ENCODE results near the gene APC. TPM values are rescaled to one million over a fixed set of nuclear protein-coding genes. Genes with fewer than 3 reads are reported as not detected.
"Not testable (repeated sequence)": the region's sequence is repeated elsewhere in the genome, so short reads cannot be mapped to it uniquely, and the experiment has no call there.

APC gene
- total RNA-seq, 1 donor from 2014 or later = 423 TPM

DNA sequence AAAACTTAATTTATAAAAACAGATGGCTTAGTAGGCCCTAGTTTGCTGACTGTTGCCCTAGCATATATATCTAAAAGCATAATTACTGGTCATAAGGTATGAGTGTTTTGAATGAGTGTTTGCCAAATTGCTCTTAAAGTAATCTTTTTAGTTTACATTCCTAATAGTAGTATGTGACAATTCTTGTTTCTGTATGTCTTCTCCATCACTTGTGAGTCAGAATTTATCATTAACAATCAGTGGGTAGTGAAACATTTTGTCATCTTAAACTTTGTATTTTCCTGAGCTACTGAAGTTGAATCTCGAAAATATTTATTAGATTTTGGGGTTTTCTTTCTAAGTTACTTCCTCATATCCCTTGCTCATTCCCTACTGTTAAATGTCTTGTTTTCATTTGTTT lies 49.6 kb downstream of the APC start:
- DNase-seq = no peak

DNA sequence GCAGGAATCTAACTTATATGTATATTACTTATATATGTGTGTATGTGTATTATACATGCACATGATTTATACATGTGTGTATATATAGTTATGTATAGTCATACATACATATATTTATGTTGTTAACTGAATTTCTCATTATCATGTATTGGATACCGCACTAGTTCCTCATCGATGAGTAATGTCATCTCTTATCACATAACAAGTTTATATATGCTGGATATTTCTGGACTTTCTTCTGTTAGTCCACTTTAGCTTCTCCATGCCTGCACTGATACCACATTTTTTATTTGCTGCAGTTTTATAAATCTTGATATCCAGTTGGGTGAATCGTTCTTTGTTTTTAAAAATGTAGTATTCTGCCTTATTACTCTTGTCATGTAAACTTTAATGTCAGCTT lies 50.2 kb downstream of the APC start:
- DNase-seq = no peak

DNA sequence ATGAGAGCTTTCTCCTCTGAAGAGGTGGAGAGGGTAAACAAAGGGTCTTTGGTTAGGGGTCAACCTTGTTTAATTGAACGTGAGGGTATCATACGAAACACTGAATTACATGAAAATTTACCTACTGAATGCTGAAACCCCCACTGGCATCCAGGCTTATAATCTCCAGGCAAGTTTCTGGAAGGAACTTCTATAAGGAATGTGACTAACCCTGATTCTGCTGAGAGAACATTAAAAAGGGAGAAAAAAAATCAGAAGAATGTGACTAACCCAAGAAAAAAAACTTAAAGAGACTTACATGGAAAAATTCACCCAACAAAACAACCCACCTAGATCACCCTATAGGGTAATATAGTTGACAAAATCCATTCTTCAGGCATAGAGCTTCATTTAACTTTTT lies 55.5 kb downstream of the APC start:
- DNase-seq = no peak

DNA sequence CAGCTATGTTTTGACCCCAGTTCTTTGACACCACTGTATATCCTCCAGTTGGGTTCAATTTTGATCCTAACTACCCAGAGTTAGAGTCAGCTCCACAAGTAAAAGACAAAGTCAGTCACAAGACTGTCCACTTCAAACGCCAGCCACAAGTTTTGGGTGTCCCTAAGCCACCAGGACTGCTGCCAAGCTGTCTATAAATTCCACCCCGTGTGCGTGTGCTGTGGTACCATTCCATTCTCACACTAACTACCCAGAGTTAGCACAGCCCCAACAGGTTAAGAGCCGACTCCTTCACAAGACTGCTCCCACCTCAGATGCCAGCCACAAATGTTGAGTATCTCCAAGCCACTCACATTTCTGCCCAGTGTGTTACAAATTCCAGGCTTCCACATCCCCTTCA lies 56.7 kb downstream of the APC start:
- no peak for DNase-seq

DNA sequence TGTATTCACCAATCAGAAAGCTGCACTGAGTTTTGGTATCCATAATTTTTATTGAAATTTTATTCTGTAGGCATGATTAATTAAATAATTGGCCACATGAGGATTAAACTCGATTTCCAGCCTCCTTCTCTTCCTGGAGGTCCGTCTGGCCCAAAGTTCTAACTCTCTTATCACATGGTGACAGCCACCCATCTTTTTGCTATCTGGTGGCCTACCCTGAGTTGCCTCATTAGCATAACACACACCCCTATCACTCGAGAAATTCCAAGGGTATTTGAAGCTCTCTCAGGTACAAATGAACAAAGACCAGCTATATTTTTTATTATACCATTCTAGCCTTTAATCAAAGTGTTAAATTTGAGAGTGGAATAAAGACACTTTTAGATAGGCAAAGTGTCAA lies 57.7 kb downstream of the APC start:
- no peak for DNase-seq

DNA sequence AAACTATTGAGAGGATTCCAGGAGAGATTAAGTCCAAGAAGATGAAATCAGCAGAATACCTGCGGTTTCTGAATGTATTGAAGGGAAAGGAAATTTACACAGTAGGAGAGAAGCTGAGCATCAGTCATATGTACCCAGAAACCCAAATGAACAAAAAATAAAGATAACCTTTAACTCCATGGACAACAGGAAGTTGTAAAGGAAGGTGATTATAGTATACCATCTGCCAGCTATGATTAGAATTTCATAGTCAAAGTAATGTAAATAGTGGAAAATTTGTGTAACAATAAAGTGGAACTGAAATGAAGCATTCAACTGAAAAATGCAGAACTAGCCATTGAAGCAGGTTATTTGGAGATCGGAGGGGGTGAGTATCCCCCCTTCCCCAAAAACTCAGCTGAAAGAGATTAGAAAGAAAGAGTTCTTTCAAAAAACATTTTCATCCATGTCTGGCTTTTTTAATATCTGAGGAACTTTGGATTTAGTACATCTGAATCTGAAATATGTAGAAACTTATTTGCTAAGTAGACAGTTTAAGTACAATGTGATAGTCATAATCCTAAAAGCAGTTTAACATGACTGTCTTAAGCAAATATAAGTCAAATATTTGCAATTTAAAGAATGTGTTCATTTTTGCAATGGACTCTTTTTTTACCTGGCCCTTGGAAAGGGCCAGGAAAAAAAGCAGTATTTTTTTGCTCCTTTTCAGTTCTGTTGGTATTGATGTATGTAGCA lies 58.4 kb downstream of the APC start:
- no peak for DNase-seq

DNA sequence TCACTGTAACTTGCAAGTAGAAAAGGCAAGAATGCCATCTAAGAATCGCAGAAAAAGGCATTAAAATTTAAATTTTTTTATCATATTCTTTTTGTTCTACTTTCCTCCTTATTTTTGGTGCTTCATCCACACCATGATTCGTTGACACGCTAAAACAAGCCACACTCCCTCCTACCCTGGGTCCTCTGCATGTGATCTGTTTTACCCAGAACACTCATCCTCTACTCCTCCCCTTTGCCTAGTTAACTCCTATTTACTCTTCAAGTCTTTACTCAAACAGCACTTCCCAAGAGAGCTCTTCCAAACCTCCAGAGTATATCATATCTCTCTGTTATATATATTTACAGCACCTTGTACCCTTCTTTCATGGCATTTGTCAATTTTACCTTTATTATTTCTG lies 62.0 kb downstream of the APC start:
- DNase-seq = no peak

DNA sequence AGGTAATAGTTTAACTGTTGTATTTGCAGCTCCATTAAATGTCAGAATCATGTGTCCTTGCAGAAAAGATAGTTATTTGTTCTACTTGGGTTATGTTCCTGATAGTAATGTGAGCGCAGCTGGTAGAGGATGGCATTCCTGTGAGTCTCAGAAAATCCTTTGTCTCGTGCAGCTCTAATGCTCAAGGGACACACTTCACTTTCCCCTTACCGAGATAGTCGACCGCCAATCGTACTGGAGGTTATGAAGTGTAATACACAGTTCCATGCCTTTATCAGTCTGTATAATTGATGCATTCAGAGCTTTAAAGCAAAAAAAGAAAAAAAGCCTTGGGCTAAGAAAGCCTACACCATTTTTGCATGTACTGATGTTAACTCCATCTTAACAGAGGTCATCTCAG lies 63.2 kb downstream of the APC start:
- no peak for DNase-seq

DNA sequence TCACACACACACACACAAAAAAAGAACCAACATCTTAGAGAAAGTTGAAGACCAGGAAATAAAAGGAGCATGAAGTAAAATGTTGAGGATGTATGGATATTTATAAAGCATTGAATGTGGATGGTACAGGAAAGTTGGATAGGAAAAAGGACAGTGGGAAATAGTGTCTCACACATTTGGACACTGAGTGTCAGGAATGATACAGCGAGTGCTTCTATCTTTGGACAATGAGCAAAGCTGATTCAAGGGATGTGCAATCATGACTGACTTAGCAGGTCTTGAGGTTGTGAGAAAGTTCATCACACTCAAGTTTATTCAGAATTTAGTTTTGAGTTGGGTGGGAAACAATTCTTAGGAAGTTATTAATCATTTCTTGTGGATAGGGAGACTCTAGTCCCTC lies 73.3 kb downstream of the APC start:
- no peak for DNase-seq

DNA sequence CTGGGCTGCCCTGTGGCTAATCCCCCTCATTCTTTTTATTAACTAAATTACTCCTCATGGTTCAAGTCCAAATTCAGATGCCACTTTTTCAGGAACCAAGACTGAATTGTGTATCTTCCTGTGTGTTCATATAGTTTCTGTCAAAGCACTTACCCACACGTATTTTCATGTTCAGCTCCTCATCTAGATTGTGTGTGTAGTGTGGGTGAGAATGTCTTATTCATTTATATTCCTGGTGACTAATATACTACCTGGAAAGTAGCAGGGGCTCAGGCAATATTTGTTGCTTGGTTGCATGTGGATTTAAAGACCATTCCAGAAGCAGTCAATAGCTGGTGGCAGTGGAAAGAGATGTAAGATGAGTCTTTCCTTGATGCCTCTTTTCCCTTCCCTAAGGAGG lies 74.9 kb downstream of the APC start:
- no peak for DNase-seq

DNA sequence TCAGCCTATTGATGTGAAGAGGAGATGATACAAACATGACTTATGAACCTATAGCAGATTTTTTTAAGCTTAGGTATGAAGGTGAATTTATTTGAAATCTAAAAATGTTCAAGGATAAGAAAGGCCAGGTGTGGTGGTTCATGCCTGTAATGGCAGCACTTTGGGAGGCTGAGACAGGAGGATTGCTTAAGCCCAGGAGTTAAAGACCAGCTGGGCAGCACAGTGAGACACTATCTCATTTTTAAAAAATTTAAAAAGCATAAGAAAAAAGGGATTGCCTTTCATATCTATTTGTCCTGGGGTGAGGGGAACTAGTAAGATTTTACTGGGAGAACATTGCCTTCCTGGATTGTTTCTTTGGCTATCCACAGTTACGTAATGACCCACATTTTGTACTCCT lies 82.6 kb downstream of the APC start:
- no peak for DNase-seq

DNA sequence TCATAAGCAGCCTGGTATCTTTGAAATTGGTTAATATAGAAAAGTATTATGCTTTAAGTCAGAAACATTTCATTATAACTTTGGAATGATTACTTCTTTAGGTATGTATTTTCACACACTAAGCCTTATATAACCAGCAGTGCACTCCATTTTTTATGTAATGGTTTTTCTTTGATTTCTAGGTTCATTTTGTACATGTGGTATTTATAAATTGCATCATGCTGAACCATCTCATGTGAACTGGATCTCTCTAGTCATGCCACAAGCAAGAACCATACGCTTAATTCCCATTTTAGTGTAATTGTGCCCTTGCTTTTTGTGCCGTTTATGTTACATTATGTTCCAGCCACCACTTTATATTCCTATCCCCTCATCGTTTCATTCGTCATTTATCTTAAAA lies 84.8 kb downstream of the APC start:
- DNase-seq = no peak

DNA sequence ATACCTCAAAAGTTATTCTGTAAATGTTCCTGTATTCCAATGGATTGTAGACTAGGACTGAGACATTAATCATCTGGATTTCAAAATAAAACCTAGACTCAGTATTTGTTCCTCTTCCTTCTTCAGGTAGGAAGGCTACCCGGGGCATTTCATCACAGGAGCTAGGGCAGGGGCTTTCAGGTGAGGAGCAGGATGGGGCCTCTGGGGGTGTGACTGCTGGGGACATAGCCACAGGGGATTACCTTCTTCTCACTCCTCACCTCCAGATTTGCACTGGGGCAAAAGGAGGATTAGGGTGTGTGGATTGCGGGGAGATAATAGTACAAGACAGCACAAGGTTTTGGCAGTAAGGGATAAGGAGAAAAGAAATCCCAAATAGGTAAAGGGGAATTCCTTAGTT lies 85.5 kb downstream of the APC start:
- DNase-seq = no peak

DNA sequence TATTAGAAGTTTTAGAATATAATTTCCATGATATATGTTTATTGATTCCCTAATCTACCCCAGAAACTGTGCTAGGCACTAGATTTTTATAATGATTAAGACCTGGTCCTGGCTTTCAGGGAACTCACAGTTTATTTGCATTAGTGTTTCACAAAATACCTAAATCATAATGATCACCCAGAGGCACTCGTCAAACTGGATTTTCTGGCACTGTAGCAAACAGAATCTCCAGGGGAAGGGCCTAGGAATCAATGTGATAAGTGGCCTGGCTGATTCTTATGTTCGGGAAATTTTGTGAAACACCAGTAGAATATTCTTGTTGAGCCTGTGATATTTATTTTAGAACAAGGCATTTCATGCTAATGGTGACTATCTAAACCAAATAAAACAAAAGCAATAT lies 86.0 kb downstream of the APC start:
- DNase-seq = no peak

DNA sequence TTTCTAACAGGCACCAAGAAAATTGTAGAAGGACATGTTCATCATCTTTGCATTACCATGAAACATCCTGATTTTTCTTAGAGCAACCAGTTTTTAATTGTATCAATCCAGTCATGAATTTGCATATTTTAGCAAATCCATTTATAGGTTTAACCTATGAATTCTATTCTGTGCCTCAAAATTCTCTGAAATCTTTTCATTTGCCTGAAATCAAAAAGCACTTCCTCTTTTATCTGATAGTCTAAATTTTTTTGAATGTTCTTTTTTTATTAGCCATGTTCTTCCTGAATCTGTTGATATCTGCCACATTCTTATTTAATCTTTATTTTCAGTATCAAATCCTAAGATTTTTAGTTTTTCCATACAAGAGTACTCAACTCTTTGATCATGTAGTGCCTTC lies 86.5 kb downstream of the APC start:
- no peak for DNase-seq

DNA sequence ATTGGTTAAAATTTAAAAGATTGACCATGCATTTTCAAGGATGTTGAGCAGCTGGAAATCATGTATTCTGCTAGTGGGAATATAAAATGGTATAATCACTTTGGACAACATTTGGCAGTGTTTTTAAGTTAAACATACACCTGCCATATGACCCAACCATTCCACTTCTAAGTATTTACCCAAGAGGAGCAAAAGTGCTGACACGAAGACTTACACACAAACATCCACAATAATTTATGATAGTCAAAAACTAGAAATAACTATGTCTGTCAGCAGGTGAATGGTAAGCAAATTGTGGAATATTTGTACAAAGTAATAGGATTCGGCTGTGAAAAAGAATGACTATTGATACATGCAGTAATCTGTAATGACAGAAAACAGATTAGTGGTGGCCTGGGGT lies 92.7 kb downstream of the APC start:
- DNase-seq = no peak

DNA sequence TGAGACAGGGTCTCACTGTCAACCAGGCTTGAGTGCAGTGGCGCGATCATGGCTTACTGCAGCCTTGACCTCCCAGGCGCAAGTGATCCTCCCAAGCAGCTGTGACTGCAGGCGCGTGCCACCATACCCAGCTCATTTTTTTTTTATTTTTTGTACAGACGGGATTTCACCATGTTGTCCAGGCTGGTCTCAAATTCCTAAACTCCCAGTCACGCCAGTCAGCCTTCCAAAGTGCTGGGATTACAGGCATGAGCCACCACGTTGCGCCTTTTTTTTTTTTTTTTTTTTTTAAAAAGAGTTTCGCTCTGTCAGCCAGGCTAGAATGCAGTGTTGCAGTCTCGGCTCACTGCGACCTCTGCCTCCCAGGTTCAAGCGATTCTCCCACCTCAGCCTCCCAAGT lies 96.3 kb downstream of the APC start:
- DNase-seq = no peak

DNA sequence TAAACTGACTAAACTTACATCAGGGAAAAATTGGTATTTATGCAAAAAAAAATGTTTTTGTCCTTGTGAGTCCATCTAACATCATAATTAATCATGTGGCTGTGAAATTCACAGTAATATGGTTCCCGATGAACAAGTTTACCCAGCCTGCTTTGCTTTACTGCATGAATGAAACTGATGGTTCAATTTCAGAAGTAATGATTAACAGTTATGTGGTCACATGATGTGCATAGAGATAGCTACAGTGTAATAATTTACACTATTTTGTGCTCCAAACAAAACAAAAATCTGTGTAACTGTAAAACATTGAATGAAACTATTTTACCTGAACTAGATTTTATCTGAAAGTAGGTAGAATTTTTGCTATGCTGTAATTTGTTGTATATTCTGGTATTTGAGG lies 106.8 kb downstream of the APC start:
- no peak for DNase-seq

DNA sequence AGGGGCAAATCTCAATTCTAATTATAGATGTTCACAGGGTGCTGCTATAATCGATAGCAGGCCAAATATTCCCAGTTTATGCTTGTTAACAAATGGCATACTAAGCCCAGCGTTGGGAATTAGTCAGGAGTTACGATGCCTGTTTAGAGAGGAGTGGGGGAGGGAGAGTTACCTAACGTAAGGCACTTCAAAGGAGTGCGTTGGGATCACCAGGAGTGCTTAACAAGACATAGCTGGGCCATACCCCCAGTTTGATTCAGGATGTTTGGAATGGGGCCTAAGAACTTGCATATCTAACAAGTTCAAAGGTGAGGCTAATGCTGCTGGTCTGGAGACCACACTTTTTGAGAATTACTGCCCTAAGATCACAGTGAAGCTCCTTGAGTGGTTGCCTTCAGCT lies 108.9 kb downstream of the APC start:
- no peak for DNase-seq

DNA sequence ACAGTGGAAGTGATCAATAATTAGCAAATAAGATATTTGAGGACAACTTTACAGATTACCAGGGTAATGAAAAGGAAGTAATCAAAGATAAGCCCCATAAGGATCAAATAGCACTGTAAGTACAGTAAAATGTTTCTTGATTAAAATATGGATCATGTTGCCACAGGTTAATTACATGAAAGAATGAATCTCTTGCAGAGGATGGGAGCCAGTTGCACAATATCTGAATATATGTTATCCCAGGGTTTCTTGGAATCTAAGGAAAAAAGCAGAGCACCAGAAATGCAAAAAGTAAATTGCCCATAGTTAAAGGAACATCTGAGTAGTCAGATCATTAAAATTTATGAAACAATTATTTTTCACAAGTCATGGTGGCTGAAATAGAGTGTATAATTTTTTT lies 109.6 kb downstream of the APC start:
- no peak for DNase-seq

DNA sequence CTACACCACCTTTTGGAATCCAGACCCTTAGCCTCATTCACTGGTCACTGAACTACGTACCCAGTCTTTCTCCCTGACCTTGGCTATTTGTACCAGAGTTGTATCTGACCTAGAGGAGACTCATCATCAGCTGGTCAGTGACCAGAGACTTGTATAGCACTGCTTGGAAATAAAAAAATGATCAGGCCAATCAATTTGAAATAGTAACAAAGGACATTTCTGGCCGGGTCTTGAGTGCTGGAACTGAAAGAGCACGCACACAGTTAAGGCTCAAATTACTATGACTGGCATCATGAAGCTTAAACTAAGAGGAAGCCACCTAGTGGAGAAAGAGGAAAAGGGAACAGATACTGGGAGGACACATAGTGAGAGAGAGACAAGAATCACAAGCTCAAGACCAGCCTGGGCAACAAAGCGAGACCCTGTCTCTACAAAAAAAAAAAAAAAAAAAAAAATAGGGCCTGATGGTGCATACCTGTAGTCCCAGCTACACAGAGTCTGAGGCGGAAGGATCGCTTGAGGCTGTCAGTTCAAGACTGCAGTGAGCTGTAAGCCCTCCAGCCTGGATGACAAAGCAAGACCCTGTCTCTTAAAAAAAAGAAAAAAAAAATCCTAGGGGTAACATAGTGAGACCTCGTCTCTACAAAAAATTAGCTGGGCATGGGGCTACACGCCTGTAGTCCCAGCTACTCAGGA lies 110.6 kb downstream of the APC start:
- DNase-seq = no peak

DNA sequence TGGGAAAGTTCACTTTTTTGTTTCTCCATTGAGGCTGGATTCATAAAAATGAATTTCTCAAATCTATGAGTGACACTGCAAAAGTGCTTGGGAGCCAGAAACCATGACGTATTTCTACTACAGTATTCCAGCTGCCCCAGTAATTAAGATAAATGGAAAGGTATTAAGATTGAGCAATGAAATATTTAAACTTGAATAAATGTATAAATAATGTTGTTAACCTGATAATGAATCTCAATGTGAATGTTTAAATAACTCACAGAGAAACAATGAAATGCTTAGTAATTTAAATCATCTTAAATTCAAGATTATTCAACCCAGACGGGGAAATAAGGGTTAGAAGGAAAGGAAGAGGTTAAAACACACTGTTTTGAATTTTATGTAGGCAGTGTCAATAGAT lies 112.2 kb downstream of the APC start:
- no peak for DNase-seq

DNA sequence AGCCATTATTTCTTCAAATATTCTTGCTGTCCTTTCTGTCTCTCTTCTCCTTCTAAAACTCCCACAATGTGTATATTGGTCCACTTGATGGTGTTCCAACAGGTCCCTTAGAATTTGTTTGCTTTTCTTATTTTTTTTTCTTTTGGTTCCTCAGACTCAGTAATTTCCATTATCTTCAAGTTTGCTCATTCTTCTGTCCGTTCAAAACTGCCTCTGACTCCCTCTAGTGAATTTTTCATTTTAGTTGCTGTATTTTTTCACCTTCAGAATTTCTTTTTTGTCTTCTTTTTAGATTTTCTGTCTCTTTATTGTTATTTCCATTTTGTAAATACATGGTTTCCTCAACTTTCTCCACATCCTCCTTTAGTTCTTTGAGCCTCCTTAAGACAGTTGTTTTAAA lies 117.0 kb downstream of the APC start:
- DNase-seq = no peak

DNA sequence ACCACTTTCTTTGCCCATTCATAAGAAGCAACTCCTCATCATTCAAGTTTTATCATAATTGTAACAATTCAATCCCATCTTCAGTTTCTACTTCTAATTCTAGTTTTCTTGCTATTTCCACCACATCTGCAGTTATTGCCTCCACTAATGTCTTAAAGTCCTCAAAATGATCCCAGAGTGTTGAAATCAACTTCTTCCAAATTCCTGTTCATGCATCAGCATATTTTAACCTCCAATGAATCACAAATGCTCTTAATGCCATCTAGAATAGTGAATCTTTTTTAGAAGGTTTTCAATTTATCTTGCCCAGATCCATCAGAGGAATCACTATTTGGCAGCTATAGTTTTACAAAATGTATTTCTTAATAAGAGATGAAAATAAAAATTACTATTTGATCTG lies 120.2 kb downstream of the APC start:
- DNase-seq = no peak

DNA sequence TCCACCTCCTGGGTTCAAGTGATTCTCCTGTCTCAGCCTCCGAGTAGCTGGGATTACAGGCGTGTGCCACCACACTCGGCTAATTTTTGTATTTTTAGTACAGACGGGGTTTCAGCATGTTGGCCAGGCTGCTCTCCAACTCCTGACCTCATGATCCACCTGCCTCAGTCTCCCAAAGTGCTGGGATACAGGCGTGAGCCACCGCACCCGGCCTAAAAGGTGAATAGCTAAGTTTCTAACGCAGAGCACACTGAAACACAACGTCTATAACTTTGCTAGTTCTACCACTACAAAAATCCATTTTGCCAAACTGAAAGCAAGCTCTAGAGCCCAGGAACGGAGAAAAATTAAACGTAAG lies 122.9 kb downstream of the APC start:
- DNase-seq = not testable (repeated sequence)

Data from occipital lobe (tissue), 2 donors.